Measurements from ENCODE around the gene PHLDA2.
"Not testable (repeated sequence)": the region's sequence is repeated elsewhere in the genome, so short reads cannot be mapped to it uniquely, and the experiment has no call there.

Gene PHLDA2

DNA sequence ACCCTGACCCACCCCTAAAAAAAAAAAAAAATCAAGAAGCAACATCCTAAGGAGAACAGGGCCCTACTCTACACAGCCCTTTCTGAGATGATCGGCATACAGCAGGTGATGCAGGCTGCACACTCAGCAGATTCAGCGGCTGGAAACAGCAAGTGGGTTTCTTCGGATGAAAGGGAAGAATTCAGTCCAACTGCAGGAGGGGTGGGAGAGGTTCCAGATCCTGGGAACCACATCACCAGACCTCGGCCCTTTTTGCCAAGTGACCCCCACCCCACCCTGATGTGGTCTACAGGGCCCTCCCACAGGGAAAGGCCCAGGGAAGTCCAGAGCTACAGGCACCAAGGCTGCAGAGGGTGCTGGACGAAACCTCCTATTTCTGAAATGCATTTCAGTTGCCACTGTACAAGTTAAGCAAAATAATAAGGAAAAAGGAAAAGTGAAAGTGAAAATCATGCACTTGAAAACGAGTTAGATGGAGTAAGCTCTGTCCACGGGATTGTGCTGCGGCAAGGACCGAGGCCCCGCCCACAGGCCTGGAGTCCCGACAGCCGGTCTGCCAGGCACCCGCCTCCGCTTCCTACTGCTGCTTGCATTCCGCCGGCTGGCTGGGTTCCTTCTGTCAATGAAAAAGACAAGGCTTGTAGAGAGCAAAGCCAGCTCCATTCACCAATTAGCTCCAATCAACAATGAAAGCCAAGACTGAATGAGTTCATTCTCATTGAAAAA, 16.0 kb upstream of the PHLDA2 start:
- no peak for DNase-seq (ENCODE audit: low read depth)

DNA sequence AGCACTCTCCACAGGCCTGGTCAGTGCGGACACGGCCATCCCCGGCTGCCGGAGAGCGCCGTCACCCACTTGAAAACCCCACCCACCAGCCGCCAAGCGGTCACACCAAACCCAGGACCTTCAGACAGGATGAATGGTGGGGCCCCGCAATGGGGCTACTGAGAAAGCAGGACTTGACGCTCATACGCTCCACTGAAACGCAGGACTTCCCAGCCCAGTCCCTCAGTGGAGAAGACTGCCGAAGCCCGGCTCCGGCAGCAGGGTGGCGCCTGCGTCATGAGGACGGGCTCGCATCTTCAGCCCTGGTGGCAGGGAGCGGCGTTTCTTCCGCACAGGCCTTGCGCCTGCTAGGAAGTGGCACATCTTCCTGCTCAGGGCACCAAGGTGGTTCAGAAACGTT, 15.3 kb upstream of the PHLDA2 start:
- DNase-seq (ENCODE audit: low read depth) = no peak

DNA sequence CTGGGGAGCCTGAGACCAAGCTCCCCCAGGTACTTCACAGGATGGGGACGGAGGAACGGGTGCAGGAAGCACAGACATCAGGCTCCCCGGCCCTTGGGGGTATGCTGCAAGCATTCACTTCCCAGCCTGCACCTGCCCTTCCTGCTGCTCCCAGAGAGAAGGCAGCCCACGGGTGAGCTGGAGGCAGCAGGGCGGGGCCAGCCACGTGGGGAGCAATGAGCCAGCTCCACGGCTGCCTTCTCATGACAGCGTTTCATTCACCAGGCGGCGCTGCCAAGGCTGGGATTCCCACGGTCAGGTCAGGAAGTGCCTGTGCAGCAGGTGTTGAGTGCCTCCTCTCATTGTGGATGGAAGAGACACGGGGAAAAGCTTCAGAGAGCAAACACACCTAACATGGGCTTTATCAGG, 14.5 kb upstream of the PHLDA2 start:
- DNase-seq (ENCODE audit: low read depth) = no peak

DNA sequence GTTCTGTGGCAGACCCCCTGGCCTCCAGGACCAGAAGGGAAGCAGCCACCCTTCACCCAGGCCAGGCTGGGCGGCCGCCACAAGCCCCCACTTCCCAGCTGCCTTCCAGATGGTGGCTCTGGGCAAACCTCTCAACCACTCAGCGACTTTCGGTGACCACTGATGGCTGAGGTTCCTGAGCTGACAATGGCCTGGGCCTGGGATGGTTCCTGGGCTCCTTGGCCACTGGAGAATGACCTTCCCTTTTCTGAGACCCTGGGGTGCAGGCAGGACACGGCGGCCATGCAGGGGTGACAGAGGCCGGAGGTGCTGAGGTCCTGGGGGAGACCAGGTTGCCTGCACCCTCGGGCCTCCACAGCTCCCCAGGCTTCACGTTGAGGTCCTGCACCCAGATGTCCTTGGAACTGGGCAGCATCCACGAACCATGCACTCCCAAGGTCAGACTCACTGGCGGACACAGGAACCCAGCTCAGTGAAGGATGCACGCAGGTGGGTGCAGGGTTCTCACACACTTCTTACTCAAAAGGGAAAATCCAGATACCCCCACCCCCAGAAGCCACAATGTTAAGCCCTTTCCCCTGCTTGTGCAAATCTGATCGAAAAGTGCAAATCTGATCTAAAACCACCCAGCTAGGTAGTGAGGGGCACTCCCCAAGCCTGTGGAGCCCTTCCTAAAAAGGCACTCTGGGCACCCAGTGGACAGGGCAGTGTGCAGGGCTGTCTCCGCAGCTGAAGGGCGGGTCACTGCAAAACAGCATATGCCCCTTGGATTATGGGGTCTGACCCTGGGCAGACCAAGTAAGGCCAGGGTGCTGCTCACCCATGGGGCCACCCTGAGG, 13.9 kb upstream of the PHLDA2 start:
- DNase-seq (ENCODE audit: low read depth) = no peak

DNA sequence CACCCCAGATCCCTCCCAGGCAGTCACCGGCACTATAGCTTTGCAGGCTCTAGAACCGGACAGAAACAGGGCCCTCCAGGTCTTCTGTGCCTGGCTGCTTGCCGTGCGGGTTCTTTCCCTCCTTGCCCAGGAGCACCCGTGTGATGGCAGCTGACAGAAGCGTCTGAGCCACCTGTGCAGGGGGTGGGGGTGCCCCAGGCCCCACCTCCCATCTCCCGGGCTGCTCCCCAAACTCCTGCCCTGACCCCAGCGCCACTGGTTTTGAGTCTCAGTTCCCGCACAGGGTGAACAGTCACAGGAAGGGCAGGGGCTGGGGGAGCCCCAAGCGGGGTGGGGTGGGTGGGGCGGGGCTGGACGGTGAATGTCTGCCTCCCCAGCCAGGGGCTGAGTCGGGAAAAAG, 13.2 kb upstream of the PHLDA2 start:
- no peak for DNase-seq (ENCODE audit: low read depth)

DNA sequence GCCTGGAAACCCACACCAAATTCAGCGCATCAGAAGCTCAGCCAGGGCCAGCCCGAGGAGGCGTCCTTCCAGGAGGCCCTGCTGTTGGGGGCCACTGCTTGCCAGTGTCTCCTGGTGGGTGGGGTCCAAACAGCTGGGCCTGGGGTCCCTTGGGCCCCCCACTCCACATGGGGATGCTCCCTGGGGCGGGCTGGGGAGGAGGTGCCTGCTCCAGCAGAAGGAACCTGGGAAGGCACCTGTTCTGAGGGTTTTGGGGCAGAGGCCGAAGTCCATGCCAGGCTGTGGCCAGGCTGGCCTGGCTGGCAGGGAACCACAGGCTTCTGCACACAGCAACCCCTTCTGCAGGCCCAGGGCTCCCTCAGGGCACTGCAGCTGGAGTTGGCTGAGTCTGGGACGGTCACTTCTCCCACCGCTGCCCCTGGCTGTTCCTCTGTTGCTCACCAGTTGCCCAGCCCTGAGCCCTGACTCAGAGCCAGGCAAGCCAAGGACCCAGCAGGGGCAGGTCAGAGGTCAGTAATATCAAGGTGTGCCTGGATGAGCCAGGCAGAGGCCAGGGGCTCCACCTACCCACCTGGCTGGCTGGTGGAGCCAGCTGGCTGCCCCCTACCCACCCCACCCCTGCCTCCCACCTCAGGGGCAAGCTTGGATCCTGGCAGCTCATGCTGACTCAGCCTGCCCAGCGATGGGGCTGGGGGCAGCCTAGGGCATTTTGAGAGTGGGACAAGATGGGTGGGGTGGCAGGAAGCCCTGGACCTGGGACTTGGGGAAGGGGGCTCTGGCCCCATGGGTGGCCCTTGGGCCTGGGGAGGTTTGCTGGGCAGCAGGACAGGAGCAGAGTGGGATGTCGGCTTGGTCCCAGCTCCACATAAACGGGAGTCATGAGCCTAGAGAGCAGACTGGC, 12.0 kb upstream of the PHLDA2 start:
- no peak for DNase-seq (ENCODE audit: low read depth)

DNA sequence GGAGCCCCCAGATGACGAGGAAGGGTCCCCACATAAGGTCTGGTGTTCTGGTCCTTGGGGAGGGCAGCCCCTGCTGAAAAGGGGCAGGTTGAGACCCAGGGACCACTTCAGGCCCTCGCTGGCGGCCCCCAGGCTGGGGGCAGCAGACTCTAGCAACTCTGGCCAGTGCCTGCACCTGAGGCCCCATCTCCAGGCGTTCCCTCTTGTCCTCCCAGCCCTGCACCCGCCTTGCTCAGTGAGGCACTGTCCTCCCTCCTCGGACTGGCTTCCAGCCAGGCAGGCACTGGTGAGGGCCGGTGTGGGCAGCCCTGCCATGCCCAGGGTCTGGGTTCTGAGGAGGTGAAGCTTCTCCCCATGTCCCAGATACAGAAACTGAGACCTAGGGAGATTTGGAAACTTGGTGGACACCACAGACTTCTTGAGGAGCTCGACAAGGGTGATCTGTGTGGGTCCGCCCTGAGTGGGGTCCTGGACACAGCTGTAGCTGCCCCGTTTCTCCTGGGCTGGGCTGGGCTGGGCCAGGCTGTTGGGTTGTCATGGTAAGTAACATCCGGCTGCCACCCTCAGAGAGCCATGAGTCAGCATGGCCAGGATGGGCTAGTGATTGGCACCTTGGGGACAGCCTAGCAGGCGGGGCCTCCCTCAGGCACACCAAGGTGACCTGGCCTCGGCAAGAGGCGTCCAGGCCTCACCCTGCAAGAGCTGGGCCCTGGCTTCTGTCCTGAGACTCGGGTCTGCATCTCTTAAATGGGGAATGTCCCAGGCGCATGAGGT, 11.1 kb upstream of the PHLDA2 start:
- no peak for DNase-seq (ENCODE audit: low read depth)

DNA sequence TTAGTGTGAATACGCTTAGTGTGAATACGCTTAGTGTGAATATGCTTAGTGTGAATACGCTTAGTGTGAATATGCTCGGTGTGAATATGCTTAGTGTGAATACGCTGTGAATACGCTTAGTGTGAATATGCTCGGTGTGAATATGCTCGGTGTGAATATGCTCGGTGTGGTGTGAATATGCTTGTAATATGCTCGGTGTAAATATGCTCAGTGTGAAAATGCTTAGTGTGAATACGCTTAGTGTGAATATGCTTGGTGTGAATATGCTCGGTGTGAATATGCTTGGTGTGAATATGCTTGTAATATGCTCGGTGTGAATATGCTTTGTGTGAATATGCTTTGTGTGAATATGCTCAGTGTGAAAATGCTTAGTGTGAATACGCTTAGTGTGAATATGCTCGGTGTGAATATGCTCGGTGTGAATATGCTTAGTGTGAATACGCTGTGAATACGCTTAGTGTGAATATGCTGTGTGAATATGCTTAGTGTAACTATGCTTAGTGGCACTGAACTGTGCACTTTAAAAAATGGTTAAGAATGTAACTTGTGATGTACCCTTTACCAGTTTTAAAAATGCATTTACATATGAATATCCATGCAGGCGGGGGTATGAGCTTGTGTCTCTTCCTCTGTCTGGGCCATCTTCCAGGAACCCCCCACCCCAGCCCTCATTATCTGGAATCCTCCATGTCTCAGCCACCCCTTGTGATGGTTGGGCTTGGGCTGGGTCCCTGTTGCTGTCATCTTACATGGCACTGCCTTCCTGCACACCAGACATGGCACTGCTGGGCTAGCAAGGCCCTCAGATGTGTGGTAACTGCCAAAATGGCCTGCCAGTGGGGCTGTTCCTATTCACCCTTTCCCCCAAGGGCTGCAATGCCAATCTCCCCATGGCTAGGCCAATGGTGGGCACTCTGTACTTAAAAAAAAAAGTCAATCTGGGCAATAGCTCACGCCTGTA, 9.5 kb upstream of the PHLDA2 start:
- DNase-seq (ENCODE audit: low read depth) = not testable (repeated sequence)

DNA sequence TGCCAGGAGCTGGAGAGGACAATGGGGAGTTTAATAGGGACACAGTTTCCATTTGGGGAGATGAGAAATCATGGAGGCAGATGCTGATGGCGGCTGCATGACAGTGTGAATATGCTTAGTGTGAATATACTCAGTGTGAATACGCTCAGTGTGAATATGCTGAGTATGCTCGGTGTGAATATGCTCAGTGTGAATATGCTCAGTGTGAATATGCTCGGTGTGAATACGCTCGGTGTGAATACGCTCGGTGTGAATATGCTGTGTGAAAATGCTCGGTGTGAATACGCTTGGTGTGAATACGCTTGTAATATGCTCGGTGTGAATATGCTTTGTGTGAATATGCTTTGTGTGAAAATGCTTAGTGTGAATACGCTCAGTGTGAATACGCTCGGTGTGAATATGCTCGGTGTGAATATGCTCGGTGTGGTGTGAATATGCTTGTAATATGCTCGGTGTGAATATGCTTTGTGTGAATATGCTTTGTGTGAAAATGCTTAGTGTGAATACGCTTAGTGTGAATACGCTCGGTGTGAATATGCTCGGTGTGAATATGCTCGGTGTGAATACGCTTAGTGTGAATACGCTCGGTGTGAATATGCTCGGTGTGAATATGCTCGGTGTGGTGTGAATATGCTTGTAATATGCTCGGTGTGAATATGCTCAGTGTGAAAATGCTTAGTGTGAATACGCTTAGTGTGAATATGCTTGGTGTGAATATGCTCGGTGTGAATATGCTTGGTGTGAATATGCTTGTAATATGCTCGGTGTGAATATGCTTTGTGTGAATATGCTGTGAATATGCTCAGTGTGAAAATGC, 8.6 kb upstream of the PHLDA2 start:
- DNase-seq (ENCODE audit: low read depth) = not testable (repeated sequence)

DNA sequence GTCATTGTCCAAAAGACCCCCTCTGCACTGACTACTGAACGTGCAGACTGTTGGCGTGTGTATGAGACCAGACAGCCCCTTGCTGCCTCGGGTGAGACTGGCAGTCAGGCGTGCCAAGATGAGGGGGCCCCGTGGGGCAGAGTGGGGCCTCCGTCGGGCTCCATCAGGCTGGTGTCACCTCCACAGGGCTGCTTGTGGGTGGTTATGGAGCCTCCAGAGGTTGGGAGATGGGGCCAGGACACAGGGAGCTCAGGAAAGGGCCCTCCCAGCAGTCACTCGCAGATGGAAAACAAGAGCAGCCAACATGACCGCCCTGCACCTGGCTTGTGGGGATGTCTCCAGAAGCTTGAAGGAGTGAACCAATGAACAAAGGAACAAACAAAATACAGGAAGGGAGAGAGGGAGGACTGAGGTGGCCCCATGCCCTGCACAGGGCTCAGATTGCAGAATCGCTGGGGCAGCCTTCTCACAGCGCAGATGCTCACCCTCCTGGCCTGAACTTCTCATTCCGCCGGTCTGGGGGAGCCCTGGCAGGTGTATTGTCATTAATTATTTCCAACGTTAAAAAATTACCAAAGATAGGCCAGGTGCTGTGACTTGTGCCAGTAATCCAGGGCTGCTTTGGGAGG, 5.5 kb upstream of the PHLDA2 start:
- no peak for DNase-seq (ENCODE audit: low read depth)

DNA sequence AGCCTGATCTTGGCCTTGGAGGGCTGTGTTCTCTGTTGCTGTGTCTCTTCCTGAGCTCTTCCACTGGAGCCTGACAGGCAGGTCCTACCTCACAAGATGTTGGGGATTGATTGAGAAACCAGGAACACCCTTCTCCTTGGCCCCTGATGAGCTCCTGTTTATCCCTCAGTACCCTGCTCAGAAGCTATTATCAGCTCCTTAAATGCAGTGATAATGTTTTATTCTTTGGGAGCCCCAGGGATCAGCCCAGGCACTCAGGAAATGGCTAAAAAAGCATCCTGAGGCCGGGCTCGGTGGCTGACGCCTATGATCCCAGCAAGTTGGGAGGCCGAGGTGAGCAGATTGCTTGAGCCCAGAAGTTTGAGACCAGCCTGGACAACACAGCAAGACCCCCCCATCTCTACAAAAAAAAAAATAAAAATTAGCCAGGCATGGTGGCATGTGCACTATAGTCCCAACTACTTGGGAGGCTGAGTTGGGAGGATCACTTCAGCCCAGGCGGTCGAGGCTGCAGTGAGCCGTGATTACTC, 4.9 kb upstream of the PHLDA2 start:
- no peak for DNase-seq (ENCODE audit: low read depth)

DNA sequence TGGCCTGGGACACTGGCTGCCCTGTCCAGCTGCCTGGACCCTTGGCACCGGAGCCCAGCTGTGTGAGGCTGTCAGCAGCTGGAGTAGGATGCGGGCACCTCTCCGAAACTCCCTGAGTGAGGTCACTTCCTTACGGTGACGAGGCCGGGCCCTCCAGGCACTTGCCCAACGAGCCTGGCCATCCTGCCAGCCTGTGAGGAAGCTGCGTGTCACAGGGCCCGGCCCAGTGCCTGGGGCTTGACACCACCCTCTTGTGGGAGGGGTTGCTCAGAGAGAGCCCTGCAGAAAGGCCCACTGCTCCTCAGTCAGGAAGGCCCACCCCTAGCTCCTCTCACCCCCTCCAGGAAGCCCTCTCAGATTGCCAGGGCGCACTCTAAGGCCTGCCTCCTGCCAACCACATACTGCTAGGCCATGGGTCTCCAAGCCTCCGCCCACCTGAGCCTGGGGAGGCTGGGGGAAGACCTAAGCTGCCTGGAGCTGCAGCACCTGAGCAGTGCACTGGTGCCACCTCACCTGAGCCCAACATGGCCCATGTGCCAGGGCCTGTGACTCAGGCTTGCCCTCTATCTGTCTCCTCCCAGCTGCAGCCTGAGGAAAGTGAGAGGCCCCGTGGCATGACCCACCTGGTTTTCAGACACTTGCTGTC, 4.3 kb upstream of the PHLDA2 start:
- no peak for DNase-seq (ENCODE audit: low read depth)

DNA sequence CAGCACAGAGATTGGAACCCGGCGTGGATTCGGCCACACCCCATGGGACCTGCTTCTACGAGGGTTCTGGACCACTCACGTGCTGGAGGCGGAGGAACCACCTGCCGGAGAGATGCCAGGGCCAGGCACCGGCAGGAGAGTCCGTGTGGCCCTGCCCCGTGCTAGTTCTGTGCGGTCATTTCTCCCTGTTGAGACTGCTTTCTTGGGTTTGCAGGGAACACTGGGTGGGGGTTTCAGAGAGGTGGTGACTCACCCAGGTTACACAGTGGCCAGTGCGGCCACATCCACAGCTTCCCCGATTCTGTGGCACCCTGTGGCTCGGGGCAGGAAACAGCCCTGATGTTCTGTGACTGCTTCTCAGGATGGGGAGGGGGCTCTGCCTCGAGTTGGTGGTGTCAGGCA, 3.6 kb upstream of the PHLDA2 start:
- DNase-seq (ENCODE audit: low read depth) = no peak

DNA sequence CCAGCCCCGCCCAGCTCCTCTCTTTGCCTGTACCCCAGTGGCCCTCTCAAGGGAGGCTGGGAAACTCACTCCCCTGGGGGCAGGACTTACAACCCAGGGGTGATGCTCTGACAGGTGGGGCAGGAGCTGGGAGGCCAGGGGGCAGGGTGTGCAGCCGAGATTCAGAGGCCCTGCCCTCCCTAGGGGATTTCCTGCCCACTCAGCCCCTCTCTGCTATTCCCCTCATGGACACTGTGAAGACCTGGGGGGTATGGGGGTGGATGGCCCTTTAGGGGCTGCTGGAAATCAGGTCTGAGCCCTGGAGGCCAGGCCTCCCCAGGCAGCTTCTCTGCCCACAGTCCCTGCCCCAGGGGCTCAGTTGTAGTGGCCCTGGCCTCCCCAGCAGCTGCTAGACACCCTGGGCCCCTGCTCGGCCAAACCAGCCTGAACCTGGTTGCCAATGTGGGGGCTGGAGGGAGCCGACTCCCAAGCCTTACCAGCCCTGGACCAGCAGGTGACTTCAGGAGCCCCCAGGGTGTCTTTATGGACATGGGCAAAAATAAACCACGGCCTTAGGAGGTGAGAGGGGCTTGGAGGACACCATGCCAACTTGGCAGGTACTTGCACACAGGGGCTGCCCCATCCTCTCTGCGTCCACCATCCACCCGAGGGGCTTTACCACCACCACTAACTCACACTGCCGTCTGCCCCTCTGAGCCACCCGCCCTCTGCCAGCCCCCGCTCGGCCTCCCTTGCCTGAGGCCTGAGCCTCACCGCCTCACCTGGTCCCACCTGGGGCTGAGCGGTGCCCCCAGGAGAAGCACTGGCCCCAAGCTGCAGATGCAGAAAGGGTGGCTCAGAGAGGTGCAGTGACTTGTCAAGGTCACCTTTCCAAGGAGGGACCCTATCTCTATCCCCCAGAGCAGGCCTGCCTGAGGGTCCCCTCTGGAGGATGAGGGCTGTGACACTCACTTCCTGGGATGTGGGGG, 2.8 kb upstream of the PHLDA2 start:
- no peak for DNase-seq (ENCODE audit: low read depth)

DNA sequence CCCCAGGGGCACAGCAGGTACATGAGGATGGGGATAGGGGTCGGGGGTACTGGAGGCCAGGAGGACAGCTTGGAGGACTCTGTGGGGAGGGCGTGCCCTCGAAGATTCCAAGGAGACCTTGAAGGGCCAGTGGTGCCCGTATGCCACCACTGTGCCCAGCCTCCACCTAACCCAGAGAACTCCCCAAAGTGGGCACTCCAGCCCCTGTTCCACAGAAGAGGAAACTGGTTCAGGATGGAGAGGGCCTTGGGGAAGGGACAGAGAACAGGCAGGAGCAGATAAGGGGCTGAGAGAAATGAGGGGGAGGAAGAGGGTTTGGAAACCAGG, 2.2 kb upstream of the PHLDA2 start:
- no peak for DNase-seq (ENCODE audit: low read depth)

DNA sequence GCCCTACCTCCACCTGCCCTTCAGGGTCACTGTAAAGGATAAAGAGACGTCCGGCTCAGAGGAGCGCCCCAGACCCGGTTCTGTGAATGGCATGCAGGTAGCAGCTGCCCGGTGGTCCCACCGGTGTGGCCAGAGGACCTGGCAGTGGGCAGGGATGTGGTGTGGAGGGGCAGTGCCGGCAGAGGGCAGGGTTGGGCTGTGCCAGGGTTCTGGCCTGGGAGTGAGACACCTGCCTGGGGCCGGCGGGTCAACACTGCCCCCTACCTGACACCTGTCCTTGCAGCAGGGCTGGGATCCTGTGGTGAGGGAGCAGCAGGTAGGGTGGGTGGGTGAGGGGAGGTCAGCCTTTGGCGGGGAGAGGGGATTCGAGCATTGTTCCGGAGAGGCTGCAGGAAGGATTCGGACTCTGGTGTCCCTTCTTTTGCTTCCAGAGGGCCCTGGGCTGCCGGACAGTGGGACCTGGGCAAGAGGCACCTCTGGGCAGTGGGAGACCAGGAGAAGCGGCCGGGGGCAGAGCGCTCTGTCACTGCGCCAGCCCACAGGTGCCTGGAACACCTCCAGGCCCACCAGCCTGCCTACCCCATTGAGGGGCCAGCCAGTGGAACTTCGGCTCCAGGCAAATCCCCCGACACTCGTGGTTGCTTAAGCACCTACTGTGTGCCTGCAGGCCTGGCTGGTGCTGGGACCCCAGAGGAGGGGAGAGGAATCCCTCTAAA, 1.6 kb upstream of the PHLDA2 start:
- DNase-seq (ENCODE audit: low read depth) = peak; percentile 23

Measured in activated T-helper 9 cell treated with anti-CD3 and anti-CD28 coated beads, Interleukin-2, amount 50 U/mL, for 16 hours (primary cell).